B cell (primary cell): Measurements from ENCODE around the gene DUSP5.

Experiments
- CTCF ChIP-seq: fragments of 200-600 bp; IDR thresholded peaks from one replicate; pipeline ENCODE4 v1.8.0; 2022; ENCODE audit warnings: antibody characterized with exemption, mild to moderate bottlenecking
- EZH2 ChIP-seq: IDR thresholded peaks from 2 replicates; pipeline ENCODE4 v1.6.1; 2012; ENCODE audit warnings: borderline replicate concordance, low read depth, mild to moderate bottlenecking, moderate library complexity, low read length; ENCODE audit not compliant: insufficient read depth, poor library complexity, severe bottlenecking

DNA sequence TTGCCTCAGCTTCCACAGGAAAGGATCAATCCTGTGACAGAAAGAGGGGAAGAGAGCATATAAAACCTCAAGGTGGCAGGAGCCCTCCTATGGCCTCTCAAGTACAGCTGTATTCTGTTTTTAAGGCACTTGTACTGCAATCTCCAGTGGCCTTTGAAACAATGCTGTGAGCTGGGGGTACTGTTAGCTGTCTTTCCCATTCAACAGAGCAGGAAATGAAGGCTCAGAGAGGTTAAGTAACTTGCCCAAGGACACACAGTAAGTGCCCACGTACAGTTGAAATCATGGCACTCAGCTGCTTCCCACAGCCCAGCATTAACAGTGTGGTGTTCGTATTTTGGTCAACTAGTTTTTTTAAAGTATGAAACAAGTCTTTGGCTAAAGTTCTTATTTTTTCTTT lies 34.0 kb downstream of the DUSP5 start:
- TF ChIP-seq EZH2 (no peak), CTCF (no peak)
